DND-41 (cell line): Measurements from ENCODE around the gene DAB1.

ENCODE experiments used
- ATAC-seq: fragments of 200-7000 bp; cut with Tn5 transposase; 3 replicates; pipeline ENCODE4 v1.9.1; 2021; ENCODE audit warnings: low read depth; ENCODE audit not compliant: insufficient read depth
- DNase-seq: peaks from one replicate; pipeline ENCODE4 v3.0.0-alpha.2; 2020
- H2AFZ ChIP-seq: 2 replicates; pipeline ENCODE4 v1.6.0; 2012; ENCODE audit warnings: low read depth, low read length
- H3K27ac ChIP-seq: 2 replicates; pipeline ENCODE4 v1.5.1; 2012; ENCODE audit warnings: low read length, inconsistent platforms
- H3K27me3 ChIP-seq: fragments of 200-600 bp; sonication (generic); 2 replicates; pipeline ENCODE4 v1.6.0; 2012; ENCODE audit warnings: low read length, mild to moderate bottlenecking, inconsistent platforms; ENCODE audit not compliant: insufficient read depth, poor library complexity
- H3K36me3 ChIP-seq: 2 replicates; pipeline ENCODE4 v1.5.1; 2012; ENCODE audit warnings: low read length, inconsistent platforms; ENCODE audit not compliant: insufficient read depth
- H3K4me1 ChIP-seq: 2 replicates; pipeline ENCODE4 v1.5.1; 2012; ENCODE audit warnings: mild to moderate bottlenecking, low read length; ENCODE audit not compliant: insufficient read depth
- H3K4me2 ChIP-seq: 2 replicates; pipeline ENCODE4 v1.6.0; 2012; ENCODE audit warnings: mild to moderate bottlenecking, moderate library complexity, low read length, inconsistent platforms; ENCODE audit not compliant: insufficient read depth
- H3K4me3 ChIP-seq, 2 experiments: fragments of 200-600 bp in 1 of 2; shearing (Covaris generic) in 1 of 2; 2 replicates each; pipeline ENCODE4 v1.5.1; 2012 to 2016; ENCODE audit warnings: inconsistent platforms in 2 of 2, low read length in 2 of 2, mild to moderate bottlenecking in 2 of 2, low read depth in 1 of 2, moderate library complexity in 1 of 2
- H3K79me2 ChIP-seq: 2 replicates; pipeline ENCODE4 v1.6.0; 2012; ENCODE audit warnings: low read length, inconsistent platforms; ENCODE audit not compliant: insufficient read depth
- H3K9ac ChIP-seq: 2 replicates; pipeline ENCODE4 v1.6.0; 2012; ENCODE audit warnings: low read depth, mild to moderate bottlenecking, inconsistent platforms, low read length, moderate library complexity
- H3K9me3 ChIP-seq: 2 replicates; pipeline ENCODE4 v1.5.1; 2012; ENCODE audit warnings: low read length, moderate library complexity, mild to moderate bottlenecking, inconsistent platforms; ENCODE audit not compliant: insufficient read depth, severe bottlenecking
- H4K20me1 ChIP-seq: 2 replicates; pipeline ENCODE4 v1.6.0; 2012; ENCODE audit warnings: low read length; ENCODE audit not compliant: insufficient read depth
- CTCF ChIP-seq: IDR thresholded peaks from 2 replicates; pipeline ENCODE4 v1.5.1; 2012; ENCODE audit warnings: borderline replicate concordance, low read length, moderate library complexity, mild to moderate bottlenecking; ENCODE audit not compliant: poor library complexity, severe bottlenecking; ENCODE audit errors: extremely low read depth
- EZH2 ChIP-seq: IDR thresholded peaks from 3 replicates; pipeline ENCODE4 v1.6.1; 2012; ENCODE audit warnings: borderline replicate concordance, low read depth, mild to moderate bottlenecking, moderate library complexity, low read length, inconsistent platforms; ENCODE audit not compliant: severe bottlenecking

The DAB1 gene

GRCh38 chr1:57179001-57179400 is 244.9 kb downstream of the DAB1 start:
- no peak for DNase-seq
- H3K36me3 ChIP-seq, result no peaks in the 10 kb centered on the region
- TF ChIP-seq CTCF (no peak), EZH2 (no peak)
- H3K4me1 ChIP-seq, result no peaks in the 10 kb centered on the region
- no peak overlapping the region for H3K4me2 ChIP-seq
- no peak overlapping the region for H3K4me3 ChIP-seq
- no peak for ATAC-seq
- no peaks in the 10 kb centered on the region for H3K27me3 ChIP-seq
- no peak overlapping the region for H3K9ac ChIP-seq
- H2AFZ ChIP-seq, result no peak overlapping the region
- H3K79me2 ChIP-seq, result no peaks in the 10 kb centered on the region
- H3K9me3 ChIP-seq, result no peaks in the 10 kb centered on the region
- no peak overlapping the region for H3K27ac ChIP-seq
- no peaks in the 10 kb centered on the region for H4K20me1 ChIP-seq

- H3K79me2 ChIP-seq, result no peaks in the 10 kb centered on the region
- DNase-seq, result no peak
- H2AFZ ChIP-seq, result no peak overlapping the region
- no peaks in the 10 kb centered on the region for H4K20me1 ChIP-seq
- no peaks in the 10 kb centered on the region for H3K36me3 ChIP-seq
- ATAC-seq, result no peak
- H3K27ac ChIP-seq, result no peak overlapping the region
- H3K9ac ChIP-seq, result no peak overlapping the region
- H3K4me2 ChIP-seq, result no peak overlapping the region
- no peak overlapping the region for H3K4me3 ChIP-seq
- H3K4me1 ChIP-seq, result no peaks in the 10 kb centered on the region
- TF ChIP-seq EZH2, result no peak
- no peak for TF ChIP-seq CTCF
- no peaks in the 10 kb centered on the region for H3K27me3 ChIP-seq
- H3K9me3 ChIP-seq, result no peaks in the 10 kb centered on the region
These were observed 248.4 kb downstream of the DAB1 start for GRCh38 chr1:57175506-57175905.

GRCh38 chr1:57172040-57172439 is 251.8 kb downstream of the DAB1 start:
- no peaks in the 10 kb centered on the region for H4K20me1 ChIP-seq
- H3K27me3 ChIP-seq, result no peaks in the 10 kb centered on the region
- no peaks in the 10 kb centered on the region for H3K79me2 ChIP-seq
- H3K4me3 ChIP-seq, result no peak overlapping the region
- H3K4me1 ChIP-seq, result no peaks in the 10 kb centered on the region
- no peak overlapping the region for H3K9ac ChIP-seq
- no peak overlapping the region for H3K27ac ChIP-seq
- ATAC-seq, result no peak
- H2AFZ ChIP-seq, result no peak overlapping the region
- H3K4me2 ChIP-seq, result no peak overlapping the region
- no peaks in the 10 kb centered on the region for H3K9me3 ChIP-seq
- no peaks in the 10 kb centered on the region for H3K36me3 ChIP-seq
- TF ChIP-seq EZH2, result no peak
- no peak for TF ChIP-seq CTCF
- no peak for DNase-seq

GRCh38 chr1:57167997-57168396 is 255.9 kb downstream of the DAB1 start:
- no peak for DNase-seq
- no peaks in the 10 kb centered on the region for H4K20me1 ChIP-seq
- H3K9ac ChIP-seq, result no peak overlapping the region
- H3K79me2 ChIP-seq, result no peaks in the 10 kb centered on the region
- no peaks in the 10 kb centered on the region for H3K4me1 ChIP-seq
- H3K4me2 ChIP-seq, result no peak overlapping the region
- H2AFZ ChIP-seq, result no peak overlapping the region
- no peaks in the 10 kb centered on the region for H3K9me3 ChIP-seq
- no peaks in the 10 kb centered on the region for H3K27me3 ChIP-seq
- no peaks in the 10 kb centered on the region for H3K36me3 ChIP-seq
- no peak for ATAC-seq
- no peak overlapping the region for H3K4me3 ChIP-seq
- TF ChIP-seq EZH2 (no peak), CTCF (no peak)
- H3K27ac ChIP-seq, result no peak overlapping the region
